Endothelial cell of umbilical vein (primary cell): ENCODE results near the gene RIMBP2. TPM values are rescaled to one million over a fixed set of nuclear protein-coding genes. Genes with fewer than 3 reads are reported as not detected.

Experiments
- BruUV-seq: library from RNA; stranded (reverse); fragments of 400-500 nt; replicated peaks from 2 replicates; lab custom pipeline; 2021; lab: Mats Ljungman, UMichigan
- CTCF ChIA-PET: fragments of 300-600, 350-600 bp; sonication (Branson Sonifier 250); formaldehyde crosslinking; loops from one replicate; lab custom pipeline; 2021; ENCODE audit warnings: antibody characterized with exemption, inconsistent platforms; lab: Charles Lee
- POLR2A ChIA-PET: fragments of 300-600, 350-600 bp; sonication (Branson Sonifier 250); formaldehyde crosslinking; loops from one replicate; lab custom pipeline; 2021; ENCODE audit warnings: antibody characterized with exemption, inconsistent platforms; lab: Charles Lee
- DNase-seq: peaks from one replicate; pipeline ENCODE4 v3.0.0-alpha.2; 2011; ENCODE audit warnings: low read depth, low spot score
- FAIRE-seq: peaks from 2 replicates; lab custom pipeline; 2011; peaks lifted over from hg19 to GRCh38; lab: Jason Lieb, UNC
- H2AFZ ChIP-seq: 2 replicates; pipeline ENCODE4 v1.6.0; 2012; ENCODE audit warnings: low read depth, low read length, control low read depth, inconsistent platforms
- H3K27ac ChIP-seq: 2 replicates; pipeline ENCODE4 v1.5.1; 2011; ENCODE audit warnings: low read depth, mild to moderate bottlenecking, control low read depth, low read length, moderate library complexity; ENCODE audit not compliant: insufficient read depth
- H3K27me3 ChIP-seq, 2 experiments: 2 replicates each; pipeline versions ENCODE4 v1.6.0 to v1.6.1; 2011; ENCODE audit warnings: low read length in 2 of 2, mixed read lengths in 1 of 2; ENCODE audit not compliant: control insufficient read depth in 2 of 2, insufficient read depth in 2 of 2
- H3K36me3 ChIP-seq, 2 experiments: 2 replicates in 1 of 2; 3 replicates in 1 of 2; pipeline ENCODE4 v1.5.1; 2011; ENCODE audit warnings: low read length in 2 of 2, mild to moderate bottlenecking in 1 of 2, moderate library complexity in 1 of 2; ENCODE audit not compliant: control insufficient read depth in 2 of 2, insufficient read depth in 2 of 2; ENCODE audit errors: extremely low read depth in 1 of 2
- H3K4me1 ChIP-seq: 3 replicates; pipeline ENCODE4 v1.5.1; 2011; ENCODE audit warnings: mild to moderate bottlenecking, low read length; ENCODE audit not compliant: control insufficient read depth, insufficient read depth; ENCODE audit errors: extremely low read depth
- H3K4me2 ChIP-seq: 2 replicates; pipeline ENCODE4 v1.6.1; 2011; ENCODE audit warnings: low read length, control low read depth, mixed read lengths; ENCODE audit not compliant: insufficient read depth
- H3K4me3 ChIP-seq, 3 experiments: fragments of 200-600 bp in 1 of 3; sonication (generic), shearing (Covaris generic) in 1 of 3; replicated peaks in 1 of 3; 2 replicates each; pipeline ENCODE4 v1.5.1; 2011 to 2016; ENCODE audit warnings: control low read depth in 3 of 3, low read length in 3 of 3, mild to moderate bottlenecking in 2 of 3, inconsistent platforms in 1 of 3, low read depth in 1 of 3, moderate library complexity in 1 of 3; ENCODE audit not compliant: insufficient read depth in 1 of 3
- H3K79me2 ChIP-seq: 2 replicates; pipeline ENCODE4 v1.6.0; 2012; ENCODE audit warnings: low read length, inconsistent platforms; ENCODE audit not compliant: control insufficient read depth, insufficient read depth
- H3K9ac ChIP-seq: replicated peaks from 2 replicates; pipeline ENCODE3; 2011; ENCODE audit warnings: low read length, control low read depth; ENCODE audit not compliant: insufficient read depth; ENCODE audit errors: extremely low read depth
- H3K9me1 ChIP-seq: replicated peaks from 3 replicates; pipeline ENCODE4 v1.6.0; 2011; ENCODE audit warnings: mild to moderate bottlenecking, low read length; ENCODE audit not compliant: control insufficient read depth, insufficient read depth; ENCODE audit errors: extremely low read depth
- H3K9me3 ChIP-seq: replicated peaks from 2 replicates; pipeline ENCODE4 v1.5.1; 2012; ENCODE audit warnings: low read length, inconsistent platforms; ENCODE audit not compliant: control insufficient read depth, insufficient read depth
- H4K20me1 ChIP-seq: replicated peaks from 2 replicates; pipeline ENCODE3; 2011; ENCODE audit warnings: mild to moderate bottlenecking, low read length; ENCODE audit not compliant: control insufficient read depth, insufficient read depth; ENCODE audit errors: extremely low read depth
- CTCF ChIP-seq, 2 donors: IDR thresholded peaks; 1 replicate in 1 of 2; 2 replicates in 1 of 2; pipeline ENCODE4 v1.5.1; 2011; ENCODE audit warnings: low read length in 2 of 2, mild to moderate bottlenecking in 2 of 2, moderate library complexity in 2 of 2, control low read depth in 1 of 2, inconsistent platforms in 1 of 2, low read depth in 1 of 2; ENCODE audit not compliant: insufficient read depth in 1 of 2; ENCODE audit errors: extremely low read depth in 1 of 2
- EZH2 ChIP-seq: IDR thresholded peaks from 2 replicates; pipeline ENCODE4 v1.6.1; 2012; ENCODE audit warnings: borderline replicate concordance, low read depth, mild to moderate bottlenecking, moderate library complexity, low read length, inconsistent platforms; ENCODE audit not compliant: severe bottlenecking
- FOS ChIP-seq: IDR thresholded peaks from 2 replicates; pipeline ENCODE4 v1.6.1; 2011; ENCODE audit warnings: mild to moderate bottlenecking, low read length, moderate library complexity, borderline replicate concordance; ENCODE audit not compliant: insufficient read depth
- GATA2 ChIP-seq: IDR thresholded peaks from 2 replicates; pipeline ENCODE4 v1.7.0; 2011; ENCODE audit warnings: low read depth, mild to moderate bottlenecking, moderate library complexity, mixed read lengths, low read length; ENCODE audit not compliant: insufficient read length, insufficient read depth
- JUN ChIP-seq: IDR thresholded peaks from 2 replicates; pipeline ENCODE4 v1.6.1; 2011; ENCODE audit warnings: borderline replicate concordance, low read depth; ENCODE audit not compliant: insufficient read length, insufficient read depth
- MAX ChIP-seq: IDR thresholded peaks from 2 replicates; pipeline ENCODE4 v1.6.1; 2011; ENCODE audit not compliant: insufficient read depth, insufficient read length
- MYC ChIP-seq: IDR thresholded peaks from one replicate; pipeline ENCODE4 v1.6.1; 2011; ENCODE audit warnings: mild to moderate bottlenecking, low read depth, low read length
- POLR2A ChIP-seq: IDR thresholded peaks from 2 replicates; pipeline ENCODE4 v1.6.1; 2012; ENCODE audit warnings: low read depth, mild to moderate bottlenecking, control low read depth, low read length
- POLR2AphosphoS5 ChIP-seq: IDR thresholded peaks from 2 replicates; pipeline ENCODE4 v1.6.1; 2012; ENCODE audit warnings: low read depth, mild to moderate bottlenecking, control low read depth, low read length, moderate library complexity; ENCODE audit not compliant: insufficient read depth
- dilution Hi-C: fragments of 300-500 bp; cut with MboI; formaldehyde crosslinking; loops from one replicate; pipeline ENCODE4 v1.15.0; 2019; ENCODE audit warnings: low sequenced_read_pairs; ENCODE audit not compliant: extremely low pct_ligation_motif_present
- intact Hi-C: fragments of 100-400 bp; cut with micrococcal nuclease; formaldehyde crosslinking; loops from one replicate; pipeline ENCODE4 v1.10.0; 2022
- polyA plus RNA-seq, 4 experiments: library from polyadenylated mRNA; depleted of rRNA in 3 of 4; stranded (reverse) in 3 of 4; unstranded in 1 of 4; fragments of >200 nt; gene quantifications; 2 replicates each; pipeline versions ENCODE4 v1.2.1 to v1.2.3, GENCODE V29; 2011 to 2012; ENCODE audit warnings: missing spikeins in 1 of 4
- total RNA-seq: library from RNA; stranded (reverse); gene quantifications from 2 replicates; pipeline ENCODE4 v1.2.3, GENCODE V29; 2021

The RIMBP2 gene
- total and polyA plus RNA-seq, 2 donors (not counting 3 experiments of a cell fraction or from before 2014, with no cell fraction given), result 0.04 TPM; not detected in 1

- Histone ChIP-seq H3K9ac (no peak overlapping the region), H3K36me3 (no peaks in the 10 kb centered on the region), H3K9me1 (no peaks in the 10 kb centered on the region), H3K27me3 (no peaks in the 10 kb centered on the region), H2AFZ (no peak overlapping the region), H3K4me2 (no peak overlapping the region), H3K79me2 (no peaks in the 10 kb centered on the region), H3K27ac (no peak overlapping the region), H4K20me1 (no peaks in the 10 kb centered on the region), H3K4me3 (no peak overlapping the region), H3K4me1 (no peaks in the 10 kb centered on the region), H3K9me3 (peaks cover 2% of the 10 kb centered on the region)
- intact Hi-C loops (no loop called here), dilution Hi-C loops (no loop called here)
- no peak for DNase-seq
- POLR2A ChIA-PET, result no interaction called here
- CTCF ChIA-PET, result no interaction called here
- TF ChIP-seq POLR2AphosphoS5, result no peak
- TF ChIP-seq EZH2, result no peak
- TF ChIP-seq POLR2A, result no peak
- TF ChIP-seq FOS, result no peak
- BruUV-seq, result no TSS peak
- FAIRE-seq, result no peak
These were observed 231.9 kb downstream of the RIMBP2 start for GRCh38 chr12:130484221-130484620.

GRCh38 chr12:130483616-130484180 is 232.4 kb downstream of the RIMBP2 start:
- Histone ChIP-seq H3K27me3 (no peaks in the 10 kb centered on the region), H3K4me3 (no peak overlapping the region), H3K4me2 (no peak overlapping the region), H2AFZ (no peak overlapping the region), H3K9ac (no peak overlapping the region), H3K79me2 (no peaks in the 10 kb centered on the region), H4K20me1 (no peaks in the 10 kb centered on the region), H3K9me3 (peaks cover 4% of the 10 kb centered on the region), H3K27ac (no peak overlapping the region), H3K4me1 (no peaks in the 10 kb centered on the region), H3K36me3 (no peaks in the 10 kb centered on the region), H3K9me1 (no peaks in the 10 kb centered on the region)
- dilution Hi-C loops (no loop called here), intact Hi-C loops (no loop called here)
- ChIA-PET CTCF (no interaction called here), POLR2A (no interaction called here)
- BruUV-seq, result no TSS peak
- DNase-seq (no peak), FAIRE-seq (no peak)
- TF ChIP-seq FOS, result no peak
- no peak for TF ChIP-seq GATA2
- no peak for TF ChIP-seq JUN
- no peak for TF ChIP-seq POLR2A
- no peak for TF ChIP-seq MYC
- no peak for TF ChIP-seq EZH2
- TF ChIP-seq MAX, result no peak
- no peak for TF ChIP-seq POLR2AphosphoS5
- no peak for TF ChIP-seq CTCF (IDR thresholded peaks at IDR 0.05; ENCODE audit: extremely low read depth in 1 of 2, insufficient read depth in 1 of 2, low read depth in 1 of 2, low read length in 2 of 2)
